Measurements from ENCODE around the gene SRD5A3. TPM values are rescaled to one million over a fixed set of nuclear protein-coding genes. Genes with fewer than 3 reads are reported as not detected.

SRD5A3 gene
- total and polyA plus RNA-seq, 7 experiments from 2014 or later, result 1.9 to 10.6 (median 5.0) TPM

GRCh38 chr4:55397126-55397436, 51.0 kb downstream of the SRD5A3 start:
- no peaks in the 10 kb centered on the region for H3K9me3 Mint-ChIP-seq
- Histone ChIP-seq H3K4me1 (ENCODE audit: control insufficient read depth in 2 of 2, insufficient read depth in 2 of 2, low read length in 2 of 2) (peaks cover 27 to 31% of the 10 kb centered on the region in 2 donors), H3K4me3 (ENCODE audit: low read length) (peak overlapping the region; percentile 88), H3K36me3 (ENCODE audit: control insufficient read depth in 2 of 3, insufficient read depth in 3 of 3, low read length in 3 of 3) (no peaks in the 10 kb centered on the region), H3K27ac (ENCODE audit: low read depth, low read length) (peak overlapping the region; percentile 45), H3K27me3 (ENCODE audit: control insufficient read depth in 2 of 2, insufficient read depth in 2 of 2, low read length in 2 of 2) (no peaks in the 10 kb centered on the region), H3K9me3 (ENCODE audit: control insufficient read depth in 2 of 3, low read length in 3 of 3) (no peaks in the 10 kb centered on the region)
- intact Hi-C loops (cut with micrococcal nuclease), result loop anchor here (5.0 to 10.0 kb wide), 11 partner anchors 35 to 1580 kb away; partner anchors contain the start of genes REST (in 2 of the 2), AASDH (in 1 of the 2), CHIC2 (in 1 of the 2) and NOA1 (in 1 of the 2)
- H3K4me1 Mint-ChIP-seq, result peaks cover 34 to 56% (median 45%) of the 10 kb centered on the region in 7 donors
- peaks cover 0 to 16% (median 0%) of the 10 kb centered on the region in 5 donors for H3K36me3 Mint-ChIP-seq
- peak overlapping the region; percentile 85 to 96 (median 90) for H3K4me3 Mint-ChIP-seq
- H3K27ac Mint-ChIP-seq, result peak overlapping the region; percentile 19 to 98 (median 78)
- ChIA-PET CTCF (interaction anchor here (0.9 kb wide), 1 partner anchor 51 kb away, joined by 3 read pairs; the partner anchor contains the start of gene SRD5A3), POLR2A (interaction anchor here (0.6 to 2.7 kb wide), 3 partner anchors 50 to 604 kb away, joined by 3 to 13 read pairs (median 4); no protein-coding TSS in a partner anchor)
- no peak for ATAC-seq
- no peaks in the 10 kb centered on the region for H3K27me3 Mint-ChIP-seq
- DNase-seq, result no peak

DNA sequence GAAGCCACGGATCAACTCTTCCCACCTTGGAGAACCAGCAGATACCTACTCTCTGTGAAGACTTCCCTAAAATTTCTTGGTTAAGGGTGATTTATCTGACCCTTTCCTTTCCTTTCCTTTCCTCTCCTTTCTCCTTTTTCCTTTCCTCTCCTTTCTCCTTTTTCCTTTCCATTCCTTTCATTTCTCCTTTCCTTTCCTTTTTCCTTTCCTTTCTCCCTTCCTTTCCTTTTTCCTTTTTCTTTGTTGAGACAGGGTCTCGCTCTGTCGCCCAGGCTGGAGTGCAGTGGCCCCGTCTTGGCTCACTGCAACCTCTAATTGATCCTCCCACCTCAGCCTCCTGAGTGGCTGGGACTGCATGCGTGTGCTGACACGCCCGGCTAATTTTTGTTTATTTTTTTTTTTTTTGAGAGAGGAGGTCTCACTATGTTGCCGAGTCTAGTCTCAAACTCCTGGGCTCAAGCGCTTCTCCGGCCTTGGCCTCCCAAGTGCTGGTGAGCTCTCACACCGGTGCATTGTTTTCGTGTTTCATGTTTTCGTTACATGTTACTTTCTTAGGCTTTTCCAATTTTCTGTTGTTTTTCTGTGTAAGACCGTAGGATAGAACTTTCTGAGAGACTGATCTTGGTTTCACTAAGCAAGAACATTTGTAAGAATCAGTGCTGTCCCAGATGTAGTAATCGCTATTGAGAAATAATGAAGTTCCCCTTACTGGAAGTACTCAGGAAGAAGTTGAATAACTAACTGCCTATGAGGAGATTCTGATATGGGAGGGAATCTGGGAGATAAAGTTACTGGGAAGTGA, 51.7 kb downstream of the SRD5A3 start:
- Mint-ChIP-seq H3K36me3 (peaks cover 0 to 16% (median 0%) of the 10 kb centered on the region in 5 donors), H3K4me1 (peaks cover 34 to 56% (median 45%) of the 10 kb centered on the region in 7 donors), H3K4me3 (peak overlapping the region; percentile 85 to 96 (median 90)), H3K27me3 (no peaks in the 10 kb centered on the region), H3K9me3 (no peaks in the 10 kb centered on the region), H3K27ac (peak overlapping the region; percentile 19 to 98 (median 81))
- CTCF ChIA-PET, result no interaction called here
- POLR2A ChIA-PET, result interaction anchor here (0.6 kb wide), 1 partner anchor 84 kb away, joined by 5 read pairs; no protein-coding TSS in a partner anchor
- Histone ChIP-seq H3K4me3 (ENCODE audit: low read length) (peak overlapping the region; percentile 23), H3K27me3 (ENCODE audit: control insufficient read depth in 2 of 2, insufficient read depth in 2 of 2, low read length in 2 of 2) (no peaks in the 10 kb centered on the region), H3K36me3 (ENCODE audit: control insufficient read depth in 2 of 3, insufficient read depth in 3 of 3, low read length in 3 of 3) (no peaks in the 10 kb centered on the region), H3K4me1 (ENCODE audit: control insufficient read depth in 2 of 2, insufficient read depth in 2 of 2, low read length in 2 of 2) (peaks cover 27 to 31% of the 10 kb centered on the region in 2 donors), H3K9me3 (ENCODE audit: control insufficient read depth in 2 of 3, low read length in 3 of 3) (no peaks in the 10 kb centered on the region), H3K27ac (ENCODE audit: low read depth, low read length) (peak overlapping the region; percentile 45)
- intact Hi-C loops (cut with micrococcal nuclease), result loop anchor here (2.0 to 10.0 kb wide), 12 partner anchors 15 to 1580 kb away; partner anchors contain the start of genes REST (in 2 of the 2), AASDH (in 1 of the 2), CHIC2 (in 1 of the 2) and NOA1 (in 1 of the 2)
- ATAC-seq (no peak), DNase-seq (no peak)

- CTCF ChIA-PET, result interaction anchor here (1.3 to 2.0 kb wide), 2 partner anchors 10 to 17 kb away, joined by 3 to 5 read pairs; no protein-coding TSS in a partner anchor
- peaks cover 27 to 31% of the 10 kb centered on the region in 2 donors for H3K4me1 ChIP-seq (ENCODE audit: control insufficient read depth in 2 of 2, insufficient read depth in 2 of 2, low read length in 2 of 2)
- no peaks in the 10 kb centered on the region for H3K36me3 ChIP-seq (ENCODE audit: control insufficient read depth in 2 of 3, insufficient read depth in 3 of 3, low read length in 3 of 3)
- H3K36me3 Mint-ChIP-seq, result peaks cover 0 to 19% (median 0%) of the 10 kb centered on the region in 5 donors
- H3K9me3 Mint-ChIP-seq, result no peaks in the 10 kb centered on the region
- H3K4me3 ChIP-seq (ENCODE audit: low read length), result peak overlapping the region; percentile 23
- intact Hi-C loops (cut with micrococcal nuclease), result loop anchor here (2.0 to 10.0 kb wide), 12 partner anchors 14 to 1579 kb away; partner anchors contain the start of genes REST (in 2 of the 2), AASDH (in 1 of the 2), CHIC2 (in 1 of the 2) and NOA1 (in 1 of the 2)
- peak overlapping the region; percentile 85 to 96 (median 90) for H3K4me3 Mint-ChIP-seq
- H3K4me1 Mint-ChIP-seq, result peaks cover 34 to 60% (median 45%) of the 10 kb centered on the region in 7 donors
- peak overlapping the region in 3 of 9 donors; percentile 0 to 66 (median 62) for H3K27ac Mint-ChIP-seq
- POLR2A ChIA-PET, result interaction anchor here (0.5 to 1.2 kb wide), 4 partner anchors 33 to 1343 kb away, joined by 3 to 5 read pairs (median 4); no protein-coding TSS in a partner anchor
- H3K27me3 Mint-ChIP-seq, result no peaks in the 10 kb centered on the region
- DNase-seq (no peak), ATAC-seq (no peak)
- no peak overlapping the region for H3K27ac ChIP-seq (ENCODE audit: low read depth, low read length)
- no peaks in the 10 kb centered on the region for H3K27me3 ChIP-seq (ENCODE audit: control insufficient read depth in 2 of 2, insufficient read depth in 2 of 2, low read length in 2 of 2)
- no peaks in the 10 kb centered on the region for H3K9me3 ChIP-seq (ENCODE audit: control insufficient read depth in 2 of 3, low read length in 3 of 3)
These were observed 52.4 kb downstream of the SRD5A3 start for GRCh38 chr4:55398461-55398860.

- no peak overlapping the region for H3K27ac ChIP-seq (ENCODE audit: low read depth, low read length)
- ATAC-seq, result no peak
- Mint-ChIP-seq H3K36me3 (peaks cover 0 to 23% (median 5%) of the 10 kb centered on the region in 5 donors), H3K27ac (peak overlapping the region in 6 of 9 donors; percentile 9 to 79 (median 47)), H3K4me3 (peak overlapping the region; percentile 3 to 96 (median 74)), H3K27me3 (no peaks in the 10 kb centered on the region), H3K4me1 (peaks cover 38 to 65% (median 49%) of the 10 kb centered on the region in 7 donors), H3K9me3 (no peaks in the 10 kb centered on the region)
- ChIA-PET POLR2A (interaction anchor here (0.5 to 1.2 kb wide), 3 partner anchors 32 to 1343 kb away, joined by 3 to 4 read pairs (median 3); no protein-coding TSS in a partner anchor), CTCF (interaction anchor here (1.3 to 2.0 kb wide), 2 partner anchors 10 to 16 kb away, joined by 3 to 5 read pairs; no protein-coding TSS in a partner anchor)
- no peak for DNase-seq
- intact Hi-C loops (cut with micrococcal nuclease), result loop anchor here (2.0 to 10.0 kb wide), 12 partner anchors 14 to 1578 kb away; partner anchors contain the start of genes REST (in 2 of the 2), AASDH (in 1 of the 2), CHIC2 (in 1 of the 2) and NOA1 (in 1 of the 2)
- no peaks in the 10 kb centered on the region for H3K27me3 ChIP-seq (ENCODE audit: control insufficient read depth in 2 of 2, insufficient read depth in 2 of 2, low read length in 2 of 2)
- no peaks in the 10 kb centered on the region for H3K36me3 ChIP-seq (ENCODE audit: control insufficient read depth in 2 of 3, insufficient read depth in 3 of 3, low read length in 3 of 3)
- H3K4me1 ChIP-seq (ENCODE audit: control insufficient read depth in 2 of 2, insufficient read depth in 2 of 2, low read length in 2 of 2), result peaks cover 27 to 31% of the 10 kb centered on the region in 2 donors
- H3K4me3 ChIP-seq (ENCODE audit: low read length), result no peak overlapping the region
- no peaks in the 10 kb centered on the region for H3K9me3 ChIP-seq (ENCODE audit: control insufficient read depth in 2 of 3, low read length in 3 of 3)
These were observed 52.9 kb downstream of the SRD5A3 start for GRCh38 chr4:55398966-55399365.

DNA sequence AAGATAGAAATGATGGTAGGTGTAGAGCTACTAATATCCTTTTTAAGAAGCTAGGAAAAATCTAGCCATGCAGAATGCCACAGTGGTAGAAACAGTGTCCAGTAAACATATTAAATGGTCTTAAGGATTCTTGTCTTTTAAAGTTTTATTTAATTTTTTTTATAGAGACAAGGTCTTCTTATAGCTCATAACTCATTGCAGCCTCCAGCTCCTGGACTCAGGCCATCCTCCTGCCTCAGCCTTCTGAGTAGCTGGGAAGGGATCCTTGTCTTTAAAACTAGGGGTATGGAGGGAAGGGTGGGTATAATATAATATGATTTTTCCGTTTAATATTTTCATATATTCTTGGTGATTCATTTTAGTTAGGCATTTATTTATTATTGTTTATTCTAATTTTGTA, 53.5 kb downstream of the SRD5A3 start:
- ChIA-PET POLR2A (interaction anchor here (1.2 kb wide), 1 partner anchor 53 kb away, joined by 3 read pairs; no protein-coding TSS in a partner anchor), CTCF (interaction anchor here (1.3 to 2.0 kb wide), 2 partner anchors 9 to 16 kb away, joined by 3 to 5 read pairs; no protein-coding TSS in a partner anchor)
- Histone ChIP-seq H3K36me3 (ENCODE audit: control insufficient read depth in 2 of 3, insufficient read depth in 3 of 3, low read length in 3 of 3) (no peaks in the 10 kb centered on the region), H3K9me3 (ENCODE audit: control insufficient read depth in 2 of 3, low read length in 3 of 3) (no peaks in the 10 kb centered on the region), H3K4me3 (ENCODE audit: low read length) (no peak overlapping the region), H3K4me1 (ENCODE audit: control insufficient read depth in 2 of 2, insufficient read depth in 2 of 2, low read length in 2 of 2) (peaks cover 27 to 31% of the 10 kb centered on the region in 2 donors), H3K27me3 (ENCODE audit: control insufficient read depth in 2 of 2, insufficient read depth in 2 of 2, low read length in 2 of 2) (no peaks in the 10 kb centered on the region), H3K27ac (ENCODE audit: low read depth, low read length) (no peak overlapping the region)
- ATAC-seq (no peak), DNase-seq (no peak)
- Mint-ChIP-seq H3K27me3 (no peaks in the 10 kb centered on the region), H3K4me1 (peaks cover 38 to 60% (median 50%) of the 10 kb centered on the region in 7 donors), H3K4me3 (peak overlapping the region in 8 of 10 donors; percentile 34 to 96 (median 74)), H3K36me3 (peaks cover 0 to 23% (median 6%) of the 10 kb centered on the region in 5 donors), H3K27ac (peak overlapping the region in 3 of 9 donors; percentile 33 to 79 (median 58)), H3K9me3 (no peaks in the 10 kb centered on the region)
- intact Hi-C loops (cut with micrococcal nuclease), result loop anchor here (2.0 to 10.0 kb wide), 12 partner anchors 13 to 1578 kb away; partner anchors contain the start of genes REST (in 2 of the 2), AASDH (in 1 of the 2), CHIC2 (in 1 of the 2) and NOA1 (in 1 of the 2)

DNA sequence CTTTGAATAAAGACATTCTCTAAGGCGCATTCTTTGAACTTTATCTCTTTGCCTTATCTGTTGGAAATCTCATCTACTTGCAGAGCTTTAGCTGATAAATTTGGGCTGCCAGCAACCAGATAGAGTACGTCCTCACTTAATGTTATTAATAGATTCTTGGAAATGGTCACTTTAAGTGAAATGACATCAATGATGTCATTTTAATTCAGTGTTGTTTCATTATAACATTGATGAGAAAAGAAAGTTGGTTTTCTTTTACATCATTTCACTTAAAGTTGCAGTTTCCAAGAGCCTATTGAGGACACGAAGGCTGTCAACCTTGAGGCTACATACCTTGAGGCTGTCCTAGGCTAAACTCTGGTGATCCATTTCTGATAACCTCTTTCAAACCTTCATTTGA, 59.0 kb downstream of the SRD5A3 start:
- Histone ChIP-seq H3K27me3 (ENCODE audit: control insufficient read depth in 2 of 2, insufficient read depth in 2 of 2, low read length in 2 of 2) (no peaks in the 10 kb centered on the region), H3K4me1 (ENCODE audit: control insufficient read depth in 2 of 2, insufficient read depth in 2 of 2, low read length in 2 of 2) (peaks cover 0 to 4% of the 10 kb centered on the region in 2 donors), H3K4me3 (ENCODE audit: low read length) (no peak overlapping the region), H3K36me3 (ENCODE audit: control insufficient read depth in 2 of 3, insufficient read depth in 3 of 3, low read length in 3 of 3) (peaks cover 0 to 6% (median 5%) of the 10 kb centered on the region in 3 experiments), H3K27ac (ENCODE audit: low read depth, low read length) (no peak overlapping the region), H3K9me3 (ENCODE audit: control insufficient read depth in 2 of 3, low read length in 3 of 3) (no peaks in the 10 kb centered on the region)
- H3K4me1 Mint-ChIP-seq, result peaks cover 38 to 60% (median 49%) of the 10 kb centered on the region in 7 donors
- ATAC-seq (no peak), DNase-seq (no peak)
- POLR2A ChIA-PET, result no interaction called here
- peaks cover 0 to 2% (median 0%) of the 10 kb centered on the region in 11 donors for H3K9me3 Mint-ChIP-seq
- H3K36me3 Mint-ChIP-seq, result peaks cover 10 to 33% (median 18%) of the 10 kb centered on the region in 5 donors
- CTCF ChIA-PET, result interaction anchor here (1.3 kb wide), 1 partner anchor 12 kb away, joined by 3 read pairs; no protein-coding TSS in a partner anchor
- no peak overlapping the region for H3K4me3 Mint-ChIP-seq
- no peaks in the 10 kb centered on the region for H3K27me3 Mint-ChIP-seq
- H3K27ac Mint-ChIP-seq, result no peak overlapping the region
- intact Hi-C loops (cut with micrococcal nuclease), result no loop called here
